Measurements from ENCODE around the gene PRSS57.

GRCh38 chr19:670609-671075, 24.6 kb downstream of the PRSS57 start:
- TF ChIP-seq POLR2A (IDR thresholded peaks at IDR 0.05; ENCODE audit: insufficient read depth in 1 of 2, low read depth in 2 of 2, low read length in 2 of 2) (no peak), TFE3 (CRISPR knock-in tag; IDR thresholded peaks at IDR 0.05) (no peak), FOXJ3 (CRISPR knock-in tag; IDR thresholded peaks at IDR 0.05; ENCODE audit: borderline replicate concordance) (no peak), HCFC1 (IDR thresholded peaks at IDR 0.05; ENCODE audit: low read depth, low read length) (no peak), HDAC2 (CRISPR knock-in tag; IDR thresholded peaks at IDR 0.05) (no peak), ZNF709 (CRISPR knock-in tag; IDR thresholded peaks at IDR 0.05) (no peak), ZMAT3 (CRISPR knock-in tag; conservative IDR thresholded peaks at IDR 0.05) (no peak), BCL6 (CRISPR knock-in tag; IDR thresholded peaks at IDR 0.05) (no peak)

All from HepG2 (cell line).